M059J (cell line): ENCODE measurements around the gene RSPH10B2. TPM values are rescaled to one million over a fixed set of nuclear protein-coding genes. Genes with fewer than 3 reads are reported as not detected.
"Not testable (repeated sequence)": the region's sequence is repeated elsewhere in the genome, so short reads cannot be mapped to it uniquely, and the experiment has no call there.

ENCODE experiments used
- DNase-seq: peaks from one replicate; pipeline ENCODE4 v3.0.0-alpha.2; 2012; ENCODE audit warnings: low read depth
- total RNA-seq: library from RNA; depleted of rRNA; stranded (reverse); fragments of >200 nt; shearing (Covaris generic); gene quantifications from 2 replicates; pipeline ENCODE4 v1.2.3, GENCODE V29; 2014; rRNA removed

The RSPH10B2 gene
- total RNA-seq, 1 experiment from 2014 or later, result not detected

DNA sequence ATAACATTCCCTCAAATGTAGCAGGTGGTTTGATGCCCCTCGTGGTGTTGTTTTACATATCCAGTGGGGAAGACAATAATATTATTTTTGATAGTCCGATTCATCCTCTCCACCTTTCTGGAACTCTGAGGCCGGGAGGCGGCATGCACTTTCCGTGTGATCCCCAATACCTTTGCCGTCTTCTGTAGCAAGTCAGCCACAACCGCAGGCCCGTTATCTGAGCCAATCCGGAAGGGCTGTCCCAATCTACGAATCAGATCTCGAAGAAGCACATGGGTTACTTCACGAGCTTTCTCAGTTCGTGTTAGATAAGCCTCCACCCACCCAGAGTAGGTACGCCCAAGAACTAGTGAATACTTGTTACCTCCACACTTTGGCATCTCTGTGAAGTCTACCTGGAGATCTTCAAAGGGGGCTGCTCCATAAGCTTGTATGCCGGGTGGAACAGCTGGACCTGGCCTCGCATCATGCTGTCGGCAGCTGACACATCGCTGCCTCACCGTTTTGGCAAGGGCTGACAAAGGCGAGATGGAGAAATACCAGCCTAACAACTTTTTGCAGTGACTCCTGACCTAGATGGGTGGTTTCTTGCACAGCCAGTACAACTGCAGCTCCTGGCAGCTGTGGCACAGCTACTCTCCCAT lies 88.5 kb downstream of the RSPH10B2 start:
- DNase-seq, result peak; percentile 22

- DNase-seq, result not testable (repeated sequence)
These were observed 89.2 kb downstream of the RSPH10B2 start for GRCh38 chr7:6843092-6843491.

DNA sequence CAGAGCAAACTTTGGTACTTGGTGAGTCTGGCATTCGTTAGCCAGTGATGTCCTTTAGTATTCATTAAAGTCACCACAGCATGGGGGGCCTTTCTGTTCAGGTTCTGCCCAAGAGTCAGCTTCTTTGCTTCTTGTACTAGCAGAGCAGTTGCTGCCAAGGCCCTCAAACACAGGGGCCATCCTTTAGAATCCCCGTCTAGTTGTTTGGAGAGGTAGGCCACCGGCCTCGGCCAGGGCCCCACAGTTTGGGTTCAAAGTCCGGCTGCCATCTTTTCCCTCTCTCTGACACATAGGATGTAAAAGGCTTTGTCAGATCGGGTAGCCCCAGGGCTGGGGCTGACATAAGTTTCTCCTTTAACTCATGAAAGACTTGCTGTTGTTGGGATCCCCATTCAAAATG lies 89.8 kb downstream of the RSPH10B2 start:
- DNase-seq, result not testable (repeated sequence)

GRCh38 chr7:6845971-6846449 lies 92.1 kb downstream of the RSPH10B2 start:
- not testable (repeated sequence) for DNase-seq

GRCh38 chr7:6847751-6848150 lies 93.8 kb downstream of the RSPH10B2 start:
- DNase-seq, result not testable (repeated sequence)

Other genes with a start within 250 kb of the RSPH10B2 start
- gene GRID2IP, start 202.6 kb upstream of the RSPH10B2 start, total RNA-seq, result 0.02 TPM in 1 of 2 replicates, not detected in the other
- gene ZDHHC4, start 176.6 kb upstream of the RSPH10B2 start, total RNA-seq, result 67.1 and 70.0 TPM in 2 replicates
- 17.7 and 20.0 TPM in 2 replicates for gene INTS15, start 164.1 kb upstream of the RSPH10B2 start, total RNA-seq
- gene ZNF853, start 138.5 kb upstream of the RSPH10B2 start, total RNA-seq, result 0.25 and 0.94 TPM in 2 replicates
- 5.6 and 7.8 TPM in 2 replicates for gene ZNF316, start 116.8 kb upstream of the RSPH10B2 start, total RNA-seq
- gene ZNF12, start 47.2 kb upstream of the RSPH10B2 start, total RNA-seq, result 13.7 and 19.9 TPM in 2 replicates
- 25.6 and 47.2 TPM in 2 replicates for gene CCZ1B, start 72.2 kb downstream of the RSPH10B2 start, total RNA-seq